PC-9 (cell line): Measurements from ENCODE around the gene CD48. TPM values are rescaled to one million over a fixed set of nuclear protein-coding genes. Genes with fewer than 3 reads are reported as not detected.

Source experiments
- BruUV-seq: library from RNA; stranded (reverse); fragments of 400-500 nt; replicated peaks from 2 replicates; lab custom pipeline; 2021; lab: Mats Ljungman, UMichigan
- CTCF ChIA-PET: fragments of 300-600 bp; sonication (Branson Sonifier 250); formaldehyde crosslinking; loops from one replicate; lab custom pipeline; 2022; ENCODE audit warnings: antibody characterized with exemption; lab: Charles Lee
- POLR2A ChIA-PET: fragments of 300-600 bp; sonication (Branson Sonifier 250); formaldehyde crosslinking; loops from one replicate; lab custom pipeline; 2022; ENCODE audit warnings: antibody characterized with exemption; ENCODE audit not compliant: unreplicated experiment; lab: Charles Lee
- DNase-seq, 2 experiments: peaks; one replicate each; pipeline versions ENCODE4 v3.0.0 to v3.0.0-alpha.2; 2015 to 2022; ENCODE audit warnings: mixed read lengths in 1 of 2
- H2AFZ ChIP-seq: fragments of 200-600 bp; sonication (generic); 2 replicates; pipeline ENCODE4 v1.8.1; 2017; ENCODE audit warnings: antibody characterized with exemption
- H3F3A ChIP-seq: fragments of 200-600 bp; sonication (generic); 2 replicates; pipeline ENCODE4 v1.8.1; 2017; ENCODE audit warnings: antibody characterized with exemption, mild to moderate bottlenecking, low read depth; ENCODE audit not compliant: insufficient read depth
- H3K27ac ChIP-seq: fragments of 200-600 bp; sonication (generic); 2 replicates; pipeline ENCODE4 v1.6.1; 2016; ENCODE audit warnings: mixed run types
- H3K27me3 ChIP-seq: fragments of 200-600 bp; sonication (generic); 2 replicates; pipeline ENCODE4 v1.6.1; 2016; ENCODE audit warnings: low read depth, mixed run types; ENCODE audit not compliant: insufficient read depth
- H3K36me3 ChIP-seq: fragments of 200-600 bp; sonication (generic); 2 replicates; pipeline ENCODE4 v1.6.1; 2016; ENCODE audit warnings: low read depth, mixed run types
- H3K4me1 ChIP-seq: fragments of 200-600 bp; sonication (generic); replicated peaks from 2 replicates; pipeline ENCODE4 v1.6.1; 2016; ENCODE audit warnings: mixed run types; ENCODE audit not compliant: insufficient read depth
- H3K4me2 ChIP-seq: fragments of 200-600 bp; sonication (generic); 2 replicates; pipeline ENCODE4 v1.6.1; 2017; ENCODE audit warnings: mixed run types
- H3K4me3 ChIP-seq: fragments of 200-600 bp; sonication (generic); 2 replicates; pipeline ENCODE4 v1.6.1; 2016; ENCODE audit warnings: mixed run types
- H3K79me2 ChIP-seq: fragments of 200-600 bp; sonication (generic); 2 replicates; pipeline ENCODE4 v1.6.1; 2017; ENCODE audit warnings: low read depth, mixed run types
- H3K9me2 ChIP-seq: fragments of 200-600 bp; sonication (generic); 2 replicates; pipeline ENCODE4 v1.8.1; 2017; ENCODE audit warnings: mild to moderate bottlenecking; ENCODE audit not compliant: insufficient read depth
- H3K9me3 ChIP-seq: fragments of 200-600 bp; sonication (generic); 2 replicates; pipeline ENCODE4 v1.8.1; 2016; ENCODE audit warnings: low read depth; ENCODE audit not compliant: insufficient read depth
- H4K20me1 ChIP-seq: fragments of 200-600 bp; sonication (generic); 2 replicates; pipeline ENCODE4 v1.8.1; 2017; ENCODE audit not compliant: insufficient read depth
- EZH2 ChIP-seq: fragments of 200-600 bp; sonication (generic); IDR thresholded peaks from 2 replicates; pipeline ENCODE4 v1.8.0; 2017; ENCODE audit warnings: antibody characterized with exemption, low read depth
- intact Hi-C: fragments of 100-400 bp; cut with micrococcal nuclease; formaldehyde crosslinking; loops from one replicate; pipeline ENCODE4 v1.10.0; 2022; ENCODE audit not compliant: unreplicated experiment
- total RNA-seq: library from RNA; stranded (reverse); gene quantifications from 2 replicates; pipeline ENCODE4 v1.2.3, GENCODE V29; 2021
- TF ChIP-seq, protein P1 (sequence below): fragments of 200-600 bp; sonication (generic); conservative IDR thresholded peaks from 2 replicates; pipeline ENCODE4 v1.6.1; 2017; ENCODE audit warnings: mixed run types, antibody characterized with exemption, mild to moderate bottlenecking, moderate library complexity

The CD48 gene
- total RNA-seq, 1 experiment from 2014 or later, result not detected

DNA sequence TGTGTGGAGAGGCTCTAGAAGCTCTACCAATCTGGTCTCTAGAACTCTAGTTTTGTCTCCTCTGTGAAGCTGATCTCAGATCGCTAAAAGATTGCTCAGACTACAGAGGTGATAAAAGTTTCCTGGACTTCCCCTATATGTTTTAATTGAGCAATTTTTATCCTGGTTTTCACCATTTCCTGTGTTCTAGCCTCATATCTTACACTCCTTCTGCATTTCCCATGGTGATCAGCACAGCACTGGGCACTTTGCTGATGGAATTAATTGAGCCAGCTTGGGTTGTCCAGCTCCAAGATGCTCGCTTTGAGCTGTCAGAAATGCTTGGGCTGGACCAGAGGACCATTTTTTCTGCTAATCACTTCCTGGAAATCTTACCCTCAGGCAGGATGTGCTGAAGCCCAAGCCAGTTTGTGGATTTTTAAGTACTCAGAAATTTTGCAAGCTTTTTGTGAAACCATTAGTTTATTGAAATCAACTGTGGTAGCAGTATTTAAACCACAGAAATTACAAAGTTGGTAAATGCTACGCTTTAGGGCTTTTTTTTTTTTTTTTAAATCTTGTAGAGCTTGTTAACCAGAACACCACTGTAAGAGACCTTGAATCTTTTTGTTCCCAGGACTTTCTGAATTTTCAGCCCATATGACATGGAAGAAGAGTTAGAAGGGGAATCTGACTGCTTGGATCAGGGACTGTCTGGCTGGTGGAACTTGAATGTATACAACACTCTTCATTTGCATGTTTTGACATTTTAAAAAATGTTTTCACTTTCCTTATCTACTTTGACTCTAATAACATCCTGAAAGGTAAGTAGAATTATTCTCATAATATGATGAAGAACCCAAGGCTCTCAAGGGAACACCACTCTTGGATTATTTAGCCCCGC lies 28.4 kb downstream of the CD48 start:
- no peaks in the 10 kb centered on the region for H3K36me3 ChIP-seq
- H2AFZ ChIP-seq, result no peak overlapping the region
- no peaks in the 10 kb centered on the region for H3F3A ChIP-seq
- H3K79me2 ChIP-seq, result no peaks in the 10 kb centered on the region
- ChIA-PET POLR2A (no interaction called here), CTCF (interaction anchor here (0.6 to 0.7 kb wide), 4 partner anchors 8 to 699 kb away, joined by 4 to 9 read pairs (median 6); no protein-coding TSS in a partner anchor)
- H3K4me2 ChIP-seq, result no peak overlapping the region
- no peaks in the 10 kb centered on the region for H3K4me1 ChIP-seq
- peaks cover 53% of the 10 kb centered on the region for H3K27me3 ChIP-seq
- intact Hi-C loops, result loop anchor here (5.0 kb wide), 3 partner anchors 99 to 699 kb away; no protein-coding TSS in a partner anchor
- H3K9me3 ChIP-seq, result 0 out of 2 replicates have a peak, but pooled peaks cover 3% of the 10 kb centered on the region
- no peaks in the 10 kb centered on the region for H3K9me2 ChIP-seq
- TF ChIP-seq EZH2, result no peak
- TF ChIP-seq, protein P1, sequence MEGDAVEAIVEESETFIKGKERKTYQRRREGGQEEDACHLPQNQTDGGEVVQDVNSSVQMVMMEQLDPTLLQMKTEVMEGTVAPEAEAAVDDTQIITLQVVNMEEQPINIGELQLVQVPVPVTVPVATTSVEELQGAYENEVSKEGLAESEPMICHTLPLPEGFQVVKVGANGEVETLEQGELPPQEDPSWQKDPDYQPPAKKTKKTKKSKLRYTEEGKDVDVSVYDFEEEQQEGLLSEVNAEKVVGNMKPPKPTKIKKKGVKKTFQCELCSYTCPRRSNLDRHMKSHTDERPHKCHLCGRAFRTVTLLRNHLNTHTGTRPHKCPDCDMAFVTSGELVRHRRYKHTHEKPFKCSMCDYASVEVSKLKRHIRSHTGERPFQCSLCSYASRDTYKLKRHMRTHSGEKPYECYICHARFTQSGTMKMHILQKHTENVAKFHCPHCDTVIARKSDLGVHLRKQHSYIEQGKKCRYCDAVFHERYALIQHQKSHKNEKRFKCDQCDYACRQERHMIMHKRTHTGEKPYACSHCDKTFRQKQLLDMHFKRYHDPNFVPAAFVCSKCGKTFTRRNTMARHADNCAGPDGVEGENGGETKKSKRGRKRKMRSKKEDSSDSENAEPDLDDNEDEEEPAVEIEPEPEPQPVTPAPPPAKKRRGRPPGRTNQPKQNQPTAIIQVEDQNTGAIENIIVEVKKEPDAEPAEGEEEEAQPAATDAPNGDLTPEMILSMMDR, result no peak
- no peak for DNase-seq
- no peak overlapping the region for H3K27ac ChIP-seq
- no TSS peak for BruUV-seq
- no peak overlapping the region for H3K4me3 ChIP-seq
- no peaks in the 10 kb centered on the region for H4K20me1 ChIP-seq

DNA sequence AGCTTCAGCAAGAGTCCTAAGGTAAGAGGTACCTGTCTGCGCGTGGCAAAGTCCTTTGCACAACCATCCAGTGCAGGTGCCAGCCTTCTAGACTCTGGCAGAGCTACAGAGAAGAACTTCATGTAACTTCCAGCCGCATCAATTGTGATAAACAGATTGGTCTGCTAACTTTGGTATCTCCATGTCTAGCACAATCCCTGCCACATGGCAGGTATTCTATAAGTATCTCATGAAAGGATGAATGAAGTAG lies 29.8 kb downstream of the CD48 start:
- ChIA-PET POLR2A (interaction anchor here (0.6 kb wide), 1 partner anchor 320 kb away, joined by 5 read pairs; no protein-coding TSS in a partner anchor), CTCF (interaction anchor here (0.9 to 1.3 kb wide), 2 partner anchors 270 to 307 kb away, joined by 4 to 5 read pairs; no protein-coding TSS in a partner anchor)
- TF ChIP-seq, protein P1, result no peak
- TF ChIP-seq EZH2, result no peak

GRCh38 chr1:160681066-160681890 lies 30.3 kb downstream of the CD48 start:
- POLR2A ChIA-PET, result interaction anchor here (0.6 kb wide), 1 partner anchor 321 kb away, joined by 5 read pairs; no protein-coding TSS in a partner anchor
- no peaks in the 10 kb centered on the region for H3K36me3 ChIP-seq
- TF ChIP-seq, protein P1, result peak; percentile 71
- no peak for TF ChIP-seq EZH2
- BruUV-seq, result no TSS peak
- no peaks in the 10 kb centered on the region for H3K79me2 ChIP-seq
- no peaks in the 10 kb centered on the region for H4K20me1 ChIP-seq
- 0 out of 2 replicates have a peak, but pooled peaks cover 1% of the 10 kb centered on the region for H3K9me3 ChIP-seq
- H3K4me1 ChIP-seq, result no peaks in the 10 kb centered on the region
- H3K9me2 ChIP-seq, result no peaks in the 10 kb centered on the region
- H3F3A ChIP-seq, result no peaks in the 10 kb centered on the region
- no peak overlapping the region for H3K4me2 ChIP-seq
- peak in 1 of 2 experiments; percentile 79 for DNase-seq
- H3K4me3 ChIP-seq, result no peak overlapping the region
- intact Hi-C loops, result loop anchor here (2.0 to 5.0 kb wide), 7 partner anchors 46 to 701 kb away; no protein-coding TSS in a partner anchor
- no peak overlapping the region for H2AFZ ChIP-seq
- CTCF ChIA-PET, result interaction anchor here (0.5 to 1.3 kb wide), 3 partner anchors 270 to 727 kb away, joined by 3 to 5 read pairs (median 4); no protein-coding TSS in a partner anchor
- no peak overlapping the region for H3K27ac ChIP-seq
- H3K27me3 ChIP-seq, result peaks cover 49% of the 10 kb centered on the region

More for the DNA sequence above, 29.8 kb downstream of the CD48 start:
- Histone ChIP-seq H3K36me3 (no peaks in the 10 kb centered on the region), H3K4me2 (no peak overlapping the region), H3K79me2 (no peaks in the 10 kb centered on the region), H3K27me3 (peaks cover 49% of the 10 kb centered on the region), H2AFZ (no peak overlapping the region), H3K27ac (no peak overlapping the region), H3K4me3 (no peak overlapping the region), H3K9me3 (0 out of 2 replicates have a peak, but pooled peaks cover 3% of the 10 kb centered on the region), H4K20me1 (no peaks in the 10 kb centered on the region), H3F3A (no peaks in the 10 kb centered on the region), H3K4me1 (no peaks in the 10 kb centered on the region), H3K9me2 (no peaks in the 10 kb centered on the region)
- intact Hi-C loops, result loop anchor here (2.0 to 5.0 kb wide), 7 partner anchors 45 to 700 kb away; no protein-coding TSS in a partner anchor
- no peak for DNase-seq
- BruUV-seq, result no TSS peak
